ENCODE measurements around the gene DTX2. TPM values are rescaled to one million over a fixed set of nuclear protein-coding genes. Genes with fewer than 3 reads are reported as not detected.

The DTX2 gene
- total and polyA plus RNA-seq, 2 donors (not counting 1 experiment from before 2014, with no cell fraction given): 36.4 to 66.9 TPM

- no peak overlapping the region for H3K4me3 ChIP-seq (ENCODE audit: control extremely low read depth in 1 of 5, extremely low read depth in 1 of 5, insufficient read depth in 1 of 5, low read depth in 2 of 5, low read length in 4 of 5)
- H3K9me3 Mint-ChIP-seq (ENCODE audit: insufficient read depth): no peaks in the 10 kb centered on the region
- H3K27me3 Mint-ChIP-seq: peaks cover 3% of the 10 kb centered on the region
- H4K20me1 ChIP-seq (ENCODE audit: control insufficient read depth, insufficient read depth, low read length, poor library complexity, severe bottlenecking): no peaks in the 10 kb centered on the region
- H3K27ac ChIP-seq (ENCODE audit: low read length in 2 of 2): no peak overlapping the region
- 98% methylated on average over 4 of the region's 4 CpGs for WGBS (ENCODE audit: insufficient coverage)
- H3K4me3 Mint-ChIP-seq: no peak overlapping the region
- no peaks in the 10 kb centered on the region for H3K4me1 ChIP-seq (ENCODE audit: control insufficient read depth in 2 of 2, insufficient read depth in 2 of 2, low read length in 2 of 2)
- no peak overlapping the region for H2AFZ ChIP-seq (ENCODE audit: insufficient read depth, low read depth, low read length, poor library complexity, severe bottlenecking)
- H3K36me3 ChIP-seq (replicated peaks in 1 of 2; ENCODE audit: control extremely low read depth in 1 of 2, control insufficient read depth in 1 of 2, extremely low read depth in 1 of 2, insufficient read depth in 2 of 2, low read length in 1 of 2): no peaks in the 10 kb centered on the region
- intact Hi-C loops (cut with micrococcal nuclease): no loop called here
- no peaks in the 10 kb centered on the region for H3K4me1 Mint-ChIP-seq
- ChIA-PET CTCF (no interaction called here), POLR2A (no interaction called here)
- DNase-seq: no peak
- ATAC-seq (ENCODE audit: low read depth): no peak
- H3K79me2 ChIP-seq (ENCODE audit: control insufficient read depth, insufficient read depth, low read length): no peaks in the 10 kb centered on the region
- no peak for TF ChIP-seq CTCF (IDR thresholded peaks at IDR 0.05)
- no peak for TF ChIP-seq EZH2 (IDR thresholded peaks at IDR 0.05; ENCODE audit: borderline replicate concordance, insufficient read depth, low read depth, low read length, poor library complexity, severe bottlenecking)
- no peak overlapping the region for H3K27ac Mint-ChIP-seq
- no peaks in the 10 kb centered on the region for H3K9me3 ChIP-seq (ENCODE audit: control extremely low read depth in 1 of 3, control insufficient read depth in 2 of 3, insufficient read depth in 1 of 3, low read length in 2 of 3)
- H3K9ac ChIP-seq (ENCODE audit: low read length): no peak overlapping the region
- no peak overlapping the region for H3K4me2 ChIP-seq (replicated peaks; ENCODE audit: low read depth, low read length, poor library complexity, severe bottlenecking)
- no peaks in the 10 kb centered on the region for H3K27me3 ChIP-seq (replicated peaks in 1 of 4; ENCODE audit: control extremely low read depth in 1 of 4, control insufficient read depth in 3 of 4, insufficient read depth in 4 of 4, low read length in 3 of 4)
Measured at GRCh38 chr7:76426246-76426645, 35.3 kb upstream of the DTX2 start.

- CTCF ChIA-PET: interaction anchor here (0.6 kb wide), 1 partner anchor 907 kb away, joined by 3 read pairs; no protein-coding TSS in a partner anchor
- WGBS (ENCODE audit: insufficient coverage): 89% methylated on average over 2 of the region's 5 CpGs
- H3K4me1 Mint-ChIP-seq: no peaks in the 10 kb centered on the region
Measured at GRCh38 chr7:76427635-76428034, 33.9 kb upstream of the DTX2 start.

More at GRCh38 chr7:76427635-76428034, 33.9 kb upstream of the DTX2 start:
- POLR2A ChIA-PET: interaction anchor here (0.8 kb wide), 1 partner anchor 767 kb away, joined by 4 read pairs; no protein-coding TSS in a partner anchor
- Histone ChIP-seq H4K20me1 (ENCODE audit: control insufficient read depth, insufficient read depth, low read length, poor library complexity, severe bottlenecking) (no peaks in the 10 kb centered on the region), H3K36me3 (replicated peaks in 1 of 2; ENCODE audit: control extremely low read depth in 1 of 2, control insufficient read depth in 1 of 2, extremely low read depth in 1 of 2, insufficient read depth in 2 of 2, low read length in 1 of 2) (no peaks in the 10 kb centered on the region), H3K9me3 (ENCODE audit: control extremely low read depth in 1 of 3, control insufficient read depth in 2 of 3, insufficient read depth in 1 of 3, low read length in 2 of 3) (no peaks in the 10 kb centered on the region), H3K4me2 (replicated peaks; ENCODE audit: low read depth, low read length, poor library complexity, severe bottlenecking) (no peak overlapping the region), H3K79me2 (ENCODE audit: control insufficient read depth, insufficient read depth, low read length) (no peaks in the 10 kb centered on the region), H3K27me3 (replicated peaks in 1 of 4; ENCODE audit: control extremely low read depth in 1 of 4, control insufficient read depth in 3 of 4, insufficient read depth in 4 of 4, low read length in 3 of 4) (no peaks in the 10 kb centered on the region), H3K9ac (ENCODE audit: low read length) (no peak overlapping the region), H2AFZ (ENCODE audit: insufficient read depth, low read depth, low read length, poor library complexity, severe bottlenecking) (no peak overlapping the region), H3K4me1 (ENCODE audit: control insufficient read depth in 2 of 2, insufficient read depth in 2 of 2, low read length in 2 of 2) (no peaks in the 10 kb centered on the region), H3K4me3 (ENCODE audit: control extremely low read depth in 1 of 5, extremely low read depth in 1 of 5, insufficient read depth in 1 of 5, low read depth in 2 of 5, low read length in 4 of 5) (no peak overlapping the region), H3K27ac (ENCODE audit: low read length in 2 of 2) (no peak overlapping the region)
- Mint-ChIP-seq H3K27me3 (peaks cover 3% of the 10 kb centered on the region), H3K4me3 (no peak overlapping the region), H3K27ac (no peak overlapping the region), H3K9me3 (ENCODE audit: insufficient read depth) (no peaks in the 10 kb centered on the region)
- no peak for TF ChIP-seq CTCF (IDR thresholded peaks at IDR 0.05)
- no peak for TF ChIP-seq EZH2 (IDR thresholded peaks at IDR 0.05; ENCODE audit: borderline replicate concordance, insufficient read depth, low read depth, low read length, poor library complexity, severe bottlenecking)
- DNase-seq (no peak), ATAC-seq (ENCODE audit: low read depth) (no peak)
- intact Hi-C loops (cut with micrococcal nuclease): no loop called here

Measured in B cell (primary cell).